Measurements from ENCODE around the gene BDKRB2. TPM values are rescaled to one million over a fixed set of nuclear protein-coding genes. Genes with fewer than 3 reads are reported as not detected.

The BDKRB2 gene
- total RNA-seq, 1 experiment from 2014 or later, result 0.15 TPM

GRCh38 chr14:96257900-96258299 lies 53.3 kb downstream of the BDKRB2 start:
- Mint-ChIP-seq H3K27me3 (ENCODE audit: low read depth) (peaks cover 11% of the 10 kb centered on the region), H3K4me1 (peaks cover 4 to 8% of the 10 kb centered on the region in 2 experiments), H3K27ac (no peak overlapping the region), H3K36me3 (ENCODE audit: insufficient read depth in 1 of 3, low read depth in 3 of 3) (no peaks in the 10 kb centered on the region; a peak in 1 of 7 replicates), H3K4me3 (no peak overlapping the region), H3K9me3 (peaks cover 5 to 8% of the 10 kb centered on the region in 2 experiments; a peak in 4 of 5 replicates)
- Histone ChIP-seq H2BK120ac (ENCODE audit: low read depth, low read length, poor library complexity, severe bottlenecking) (no peak overlapping the region), H3K4me2 (ENCODE audit: insufficient read depth, insufficient read length, low read length) (no peak overlapping the region), H4K8ac (replicated peaks; ENCODE audit: insufficient read length, low read depth, low read length) (no peak overlapping the region), H3T11ph (ENCODE audit: low read length) (no peak overlapping the region), H4K91ac (ENCODE audit: insufficient read length, low read depth, low read length) (no peak overlapping the region), H4K5ac (ENCODE audit: insufficient read length, low read depth, low read length) (no peak overlapping the region), H2AK5ac (ENCODE audit: insufficient read length, low read length) (no peak overlapping the region), H3K23ac (ENCODE audit: insufficient read length, low read depth, low read length) (no peak overlapping the region), H3K4me1 (ENCODE audit: insufficient read depth, low read length) (no peaks in the 10 kb centered on the region), H2BK15ac (ENCODE audit: low read depth, low read length) (no peak overlapping the region), H3K56ac (ENCODE audit: insufficient read length, low read depth, low read length) (no peak overlapping the region), H3K79me1 (ENCODE audit: insufficient read depth, low read depth, low read length, poor library complexity, severe bottlenecking) (no peaks in the 10 kb centered on the region), H3K4ac (ENCODE audit: low read depth, low read length) (no peak overlapping the region), H3K23me2 (ENCODE audit: insufficient read length, low read depth, low read length, poor library complexity, severe bottlenecking) (no peaks in the 10 kb centered on the region), H3K14ac (ENCODE audit: insufficient read depth, low read length) (no peak overlapping the region), H3K9ac (ENCODE audit: extremely low read depth, insufficient read length, low read length) (no peak overlapping the region), H3K9me3 (ENCODE audit: control insufficient read depth, low read depth, low read length) (no peaks in the 10 kb centered on the region), H2BK12ac (ENCODE audit: insufficient read length, low read depth, low read length) (no peak overlapping the region), H2AFZ (ENCODE audit: low read length) (no peak overlapping the region), H4K20me1 (ENCODE audit: control insufficient read depth, insufficient read depth, insufficient read length) (no peaks in the 10 kb centered on the region), H3K79me2 (ENCODE audit: insufficient read depth, low read length) (no peaks in the 10 kb centered on the region), H3K27ac (ENCODE audit: insufficient read length, low read depth, low read length) (no peak overlapping the region), H3K18ac (ENCODE audit: insufficient read length, low read depth, low read length) (no peak overlapping the region), H3K27me3 (ENCODE audit: insufficient read depth, low read length) (no peaks in the 10 kb centered on the region), H2BK20ac (ENCODE audit: low read depth, low read length, poor library complexity, severe bottlenecking) (no peak overlapping the region), H2BK5ac (ENCODE audit: insufficient read length, low read length) (no peak overlapping the region)
- TF ChIP-seq, protein P1, sequence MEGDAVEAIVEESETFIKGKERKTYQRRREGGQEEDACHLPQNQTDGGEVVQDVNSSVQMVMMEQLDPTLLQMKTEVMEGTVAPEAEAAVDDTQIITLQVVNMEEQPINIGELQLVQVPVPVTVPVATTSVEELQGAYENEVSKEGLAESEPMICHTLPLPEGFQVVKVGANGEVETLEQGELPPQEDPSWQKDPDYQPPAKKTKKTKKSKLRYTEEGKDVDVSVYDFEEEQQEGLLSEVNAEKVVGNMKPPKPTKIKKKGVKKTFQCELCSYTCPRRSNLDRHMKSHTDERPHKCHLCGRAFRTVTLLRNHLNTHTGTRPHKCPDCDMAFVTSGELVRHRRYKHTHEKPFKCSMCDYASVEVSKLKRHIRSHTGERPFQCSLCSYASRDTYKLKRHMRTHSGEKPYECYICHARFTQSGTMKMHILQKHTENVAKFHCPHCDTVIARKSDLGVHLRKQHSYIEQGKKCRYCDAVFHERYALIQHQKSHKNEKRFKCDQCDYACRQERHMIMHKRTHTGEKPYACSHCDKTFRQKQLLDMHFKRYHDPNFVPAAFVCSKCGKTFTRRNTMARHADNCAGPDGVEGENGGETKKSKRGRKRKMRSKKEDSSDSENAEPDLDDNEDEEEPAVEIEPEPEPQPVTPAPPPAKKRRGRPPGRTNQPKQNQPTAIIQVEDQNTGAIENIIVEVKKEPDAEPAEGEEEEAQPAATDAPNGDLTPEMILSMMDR (conservative IDR thresholded peaks at IDR 0.05), result no peak
- DNase-seq, result no peak
